MM.1S (cell line): ENCODE data around the gene ANTXRL.

Experiments
- CTCF ChIP-seq: fragments of 300-600 bp; sonication (generic); IDR thresholded peaks from 2 replicates; pipeline ENCODE4 v1.5.1; 2016; ENCODE audit warnings: antibody characterized with exemption, low read length, mixed read lengths
- EZH2 ChIP-seq: fragments of 300-600 bp; sonication (generic); optimal IDR thresholded peaks from 2 replicates; pipeline ENCODE3; 2017; ENCODE audit warnings: low read depth, mild to moderate bottlenecking, antibody characterized with exemption, low read length, mixed read lengths

- TF ChIP-seq CTCF (no peak), EZH2 (no peak)
Observed at GRCh38 chr10:46270086-46270811, 16.5 kb upstream of the ANTXRL start.
